ENCODE measurements around the gene FUT8. TPM values are rescaled to one million over a fixed set of nuclear protein-coding genes. Genes with fewer than 3 reads are reported as not detected.

The FUT8 gene
- total RNA-seq, 1 donor from 2014 or later = 181 TPM

- Mint-ChIP-seq H3K27ac (no peak overlapping the region), H3K27me3 (ENCODE audit: insufficient read depth) (no peaks in the 10 kb centered on the region), H3K4me1 (ENCODE audit: low read depth) (no peaks in the 10 kb centered on the region), H3K9me3 (no peaks in the 10 kb centered on the region), H3K4me3 (no peak overlapping the region), H3K36me3 (ENCODE audit: low read depth) (no peaks in the 10 kb centered on the region)
- intact Hi-C loops (cut with micrococcal nuclease) = no loop called here
- no peak for DNase-seq (ENCODE audit: low spot score)
These were observed 182.3 kb downstream of the FUT8 start for GRCh38 chr14:65594882-65595237.

DNA sequence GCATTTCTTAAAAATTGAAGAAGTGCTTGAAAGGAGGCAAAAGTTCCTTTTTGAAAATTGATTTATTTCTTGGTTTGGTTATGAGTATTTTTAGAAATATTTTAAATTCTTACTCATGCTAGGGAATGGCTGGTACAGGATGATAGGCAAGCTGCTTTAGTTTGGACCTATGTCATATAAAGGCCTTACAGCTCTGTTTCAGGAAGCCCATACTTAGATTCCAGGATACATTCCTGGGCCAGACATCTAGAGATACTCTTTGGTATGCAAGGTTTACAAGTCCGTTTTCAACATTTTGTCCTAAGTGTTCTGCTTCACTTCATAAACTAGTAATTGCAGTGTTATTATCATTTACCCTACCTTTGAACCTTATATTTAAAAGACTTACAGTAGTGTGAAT lies 186.8 kb downstream of the FUT8 start:
- Mint-ChIP-seq H3K36me3 (ENCODE audit: low read depth) (peaks cover 2% of the 10 kb centered on the region), H3K9me3 (no peaks in the 10 kb centered on the region), H3K27me3 (ENCODE audit: insufficient read depth) (no peaks in the 10 kb centered on the region), H3K4me3 (no peak overlapping the region), H3K27ac (no peak overlapping the region), H3K4me1 (ENCODE audit: low read depth) (no peaks in the 10 kb centered on the region)
- intact Hi-C loops (cut with micrococcal nuclease) = no loop called here
- no peak for DNase-seq (ENCODE audit: low spot score)

DNA sequence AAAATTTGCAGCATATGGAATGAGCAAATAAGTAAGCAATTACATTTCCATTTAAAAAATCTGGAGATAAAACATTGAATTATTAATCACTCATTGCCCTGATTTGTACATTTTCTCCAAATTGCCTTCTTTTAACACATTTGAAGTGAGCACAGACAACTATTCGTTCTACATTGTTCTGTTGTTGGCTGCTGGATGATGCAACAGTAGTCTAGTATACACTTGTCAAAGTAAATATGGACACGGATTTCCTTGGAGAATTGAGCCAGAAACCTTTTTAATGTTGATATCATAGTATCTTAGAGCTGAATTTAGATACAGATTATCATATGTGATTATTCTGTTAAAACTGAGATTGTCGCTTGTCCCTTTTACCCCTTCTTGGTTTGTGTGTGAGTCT lies 188.2 kb downstream of the FUT8 start:
- Mint-ChIP-seq H3K9me3 (no peaks in the 10 kb centered on the region), H3K4me3 (no peak overlapping the region), H3K36me3 (ENCODE audit: low read depth) (peaks cover 2% of the 10 kb centered on the region), H3K27me3 (ENCODE audit: insufficient read depth) (no peaks in the 10 kb centered on the region), H3K27ac (no peak overlapping the region), H3K4me1 (ENCODE audit: low read depth) (no peaks in the 10 kb centered on the region)
- DNase-seq (ENCODE audit: low spot score) = no peak
- intact Hi-C loops (cut with micrococcal nuclease) = no loop called here

- no peaks in the 10 kb centered on the region for H3K9me3 Mint-ChIP-seq
- H3K4me1 Mint-ChIP-seq (ENCODE audit: low read depth) = no peaks in the 10 kb centered on the region
- no peak overlapping the region for H3K4me3 Mint-ChIP-seq
- DNase-seq (ENCODE audit: low spot score) = no peak
- intact Hi-C loops (cut with micrococcal nuclease) = loop anchor here (2.0 kb wide), 1 partner anchor 190 kb away; no protein-coding TSS in a partner anchor
- H3K27me3 Mint-ChIP-seq (ENCODE audit: insufficient read depth) = no peaks in the 10 kb centered on the region
- H3K36me3 Mint-ChIP-seq (ENCODE audit: low read depth) = peaks cover 2% of the 10 kb centered on the region
- H3K27ac Mint-ChIP-seq = no peak overlapping the region
These were observed 192.0 kb downstream of the FUT8 start for GRCh38 chr14:65604535-65604934.

DNA sequence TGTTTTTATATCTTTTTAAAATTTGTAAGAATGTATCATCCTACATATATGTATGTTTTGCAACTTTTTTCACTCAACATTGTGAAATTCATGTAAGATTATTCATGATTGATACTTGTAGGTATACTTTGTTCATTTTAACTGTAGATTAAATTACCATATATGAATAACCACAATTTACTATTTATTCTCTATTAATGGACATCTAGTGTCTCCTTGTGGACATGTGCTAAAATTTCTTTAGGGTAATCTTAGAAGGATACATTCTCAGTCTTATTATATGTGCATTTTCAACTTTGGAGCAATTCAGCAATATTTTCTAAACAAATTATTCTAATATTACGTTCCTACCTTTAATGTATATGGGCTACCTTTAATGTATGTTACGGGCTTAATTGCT lies 192.4 kb downstream of the FUT8 start:
- H3K27me3 Mint-ChIP-seq (ENCODE audit: insufficient read depth) = no peaks in the 10 kb centered on the region
- intact Hi-C loops (cut with micrococcal nuclease) = loop anchor here (2.0 kb wide), 1 partner anchor 190 kb away; no protein-coding TSS in a partner anchor
- no peak overlapping the region for H3K4me3 Mint-ChIP-seq
- H3K36me3 Mint-ChIP-seq (ENCODE audit: low read depth) = peaks cover 3% of the 10 kb centered on the region
- H3K9me3 Mint-ChIP-seq = no peaks in the 10 kb centered on the region
- H3K4me1 Mint-ChIP-seq (ENCODE audit: low read depth) = no peaks in the 10 kb centered on the region
- no peak for DNase-seq (ENCODE audit: low spot score)
- no peak overlapping the region for H3K27ac Mint-ChIP-seq

- Mint-ChIP-seq H3K9me3 (no peaks in the 10 kb centered on the region), H3K36me3 (ENCODE audit: low read depth) (peaks cover 4% of the 10 kb centered on the region), H3K4me3 (no peak overlapping the region), H3K4me1 (ENCODE audit: low read depth) (no peaks in the 10 kb centered on the region), H3K27me3 (ENCODE audit: insufficient read depth) (no peaks in the 10 kb centered on the region), H3K27ac (no peak overlapping the region)
- DNase-seq (ENCODE audit: low spot score) = no peak
- intact Hi-C loops (cut with micrococcal nuclease) = no loop called here
These were observed 193.9 kb downstream of the FUT8 start for GRCh38 chr14:65606460-65606859.

DNA sequence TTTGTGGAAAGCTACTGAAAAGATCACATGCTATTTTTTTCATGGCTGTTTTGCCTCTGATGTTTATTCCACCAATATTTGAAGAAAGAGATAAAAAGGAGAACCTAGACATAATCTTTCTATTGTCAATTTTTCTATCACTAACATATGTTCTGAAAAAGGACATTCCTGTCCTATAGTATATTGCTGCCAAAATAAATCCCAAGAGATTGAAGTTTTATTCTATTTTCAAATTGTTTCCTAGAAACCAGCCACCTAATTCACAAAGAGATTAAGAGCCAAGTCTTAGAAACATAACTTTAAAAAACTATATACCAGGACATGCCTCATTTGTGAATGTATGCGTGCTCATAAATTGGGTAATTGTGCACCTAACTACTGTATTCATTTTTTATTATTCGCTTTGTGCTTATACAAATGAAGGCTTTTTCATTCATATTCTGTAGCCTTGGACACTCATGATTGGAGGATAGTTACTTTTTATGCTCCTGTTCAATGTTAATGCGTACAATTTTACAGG lies 200.7 kb downstream of the FUT8 start:
- no peaks in the 10 kb centered on the region for H3K9me3 Mint-ChIP-seq
- peaks cover 27% of the 10 kb centered on the region for H3K36me3 Mint-ChIP-seq (ENCODE audit: low read depth)
- H3K27me3 Mint-ChIP-seq (ENCODE audit: insufficient read depth) = no peaks in the 10 kb centered on the region
- intact Hi-C loops (cut with micrococcal nuclease) = no loop called here
- no peak overlapping the region for H3K27ac Mint-ChIP-seq
- H3K4me1 Mint-ChIP-seq (ENCODE audit: low read depth) = peaks cover 12% of the 10 kb centered on the region
- no peak for DNase-seq (ENCODE audit: low spot score)
- H3K4me3 Mint-ChIP-seq = no peak overlapping the region

GRCh38 chr14:65618996-65619395 lies 206.5 kb downstream of the FUT8 start:
- Mint-ChIP-seq H3K4me3 (no peak overlapping the region), H3K36me3 (ENCODE audit: low read depth) (peaks cover 21% of the 10 kb centered on the region), H3K27ac (no peak overlapping the region), H3K9me3 (no peaks in the 10 kb centered on the region), H3K27me3 (ENCODE audit: insufficient read depth) (no peaks in the 10 kb centered on the region), H3K4me1 (ENCODE audit: low read depth) (peaks cover 17% of the 10 kb centered on the region)
- intact Hi-C loops (cut with micrococcal nuclease) = no loop called here
- no peak for DNase-seq (ENCODE audit: low spot score)

DNA sequence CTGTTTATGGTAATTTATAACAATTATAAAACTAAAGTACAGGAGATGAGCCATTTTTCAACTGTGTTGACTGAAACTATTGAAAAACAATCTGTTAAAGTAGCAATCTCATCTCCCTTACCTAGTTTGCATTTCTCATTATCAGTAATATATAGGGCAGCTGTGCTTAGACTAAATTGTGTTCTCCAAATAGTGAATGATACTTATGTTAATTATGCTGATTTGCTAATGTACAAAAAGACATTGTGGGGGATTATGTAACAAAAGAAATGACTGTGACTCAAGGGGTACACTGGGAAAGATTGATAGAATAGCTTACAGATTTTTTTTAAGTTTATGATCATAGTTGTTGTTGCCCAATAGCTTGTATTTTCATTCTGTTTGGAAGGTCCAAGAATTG lies 207.7 kb downstream of the FUT8 start:
- intact Hi-C loops (cut with micrococcal nuclease) = no loop called here
- H3K27ac Mint-ChIP-seq = no peak overlapping the region
- peaks cover 18% of the 10 kb centered on the region for H3K36me3 Mint-ChIP-seq (ENCODE audit: low read depth)
- H3K9me3 Mint-ChIP-seq = no peaks in the 10 kb centered on the region
- H3K4me3 Mint-ChIP-seq = no peak overlapping the region
- H3K4me1 Mint-ChIP-seq (ENCODE audit: low read depth) = peaks cover 11% of the 10 kb centered on the region
- DNase-seq (ENCODE audit: low spot score) = no peak
- H3K27me3 Mint-ChIP-seq (ENCODE audit: insufficient read depth) = no peaks in the 10 kb centered on the region

- DNase-seq (ENCODE audit: low spot score) = no peak
- Mint-ChIP-seq H3K27ac (no peak overlapping the region), H3K36me3 (ENCODE audit: low read depth) (peaks cover 12% of the 10 kb centered on the region), H3K27me3 (ENCODE audit: insufficient read depth) (no peaks in the 10 kb centered on the region), H3K4me1 (ENCODE audit: low read depth) (peaks cover 16% of the 10 kb centered on the region), H3K9me3 (no peaks in the 10 kb centered on the region), H3K4me3 (no peak overlapping the region)
- intact Hi-C loops (cut with micrococcal nuclease) = no loop called here
These were observed 210.2 kb downstream of the FUT8 start for GRCh38 chr14:65622703-65623102.

DNA sequence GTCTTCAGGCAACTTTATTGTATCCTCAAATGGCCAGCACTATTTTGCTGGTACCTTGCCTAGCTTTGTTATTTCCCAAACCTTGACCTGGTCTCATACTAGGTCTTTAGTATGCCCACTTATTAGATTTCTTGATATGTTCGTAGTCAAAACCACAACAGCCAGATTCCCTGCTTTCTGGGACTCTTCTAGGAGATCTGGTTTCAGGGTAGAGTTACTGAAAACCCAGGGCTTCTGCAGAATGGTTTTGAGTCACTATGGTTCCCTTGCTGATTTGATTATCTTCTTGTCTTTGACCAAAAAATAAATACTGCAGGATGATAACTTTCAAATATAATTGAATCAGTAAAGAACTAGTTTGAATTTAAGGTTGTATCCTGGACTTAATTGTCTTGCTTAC lies 211.2 kb downstream of the FUT8 start:
- no peak overlapping the region for H3K4me3 Mint-ChIP-seq
- H3K27ac Mint-ChIP-seq = no peak overlapping the region
- H3K27me3 Mint-ChIP-seq (ENCODE audit: insufficient read depth) = no peaks in the 10 kb centered on the region
- DNase-seq (ENCODE audit: low spot score) = no peak
- peaks cover 14% of the 10 kb centered on the region for H3K4me1 Mint-ChIP-seq (ENCODE audit: low read depth)
- intact Hi-C loops (cut with micrococcal nuclease) = no loop called here
- no peaks in the 10 kb centered on the region for H3K9me3 Mint-ChIP-seq
- H3K36me3 Mint-ChIP-seq (ENCODE audit: low read depth) = peaks cover 9% of the 10 kb centered on the region

DNA sequence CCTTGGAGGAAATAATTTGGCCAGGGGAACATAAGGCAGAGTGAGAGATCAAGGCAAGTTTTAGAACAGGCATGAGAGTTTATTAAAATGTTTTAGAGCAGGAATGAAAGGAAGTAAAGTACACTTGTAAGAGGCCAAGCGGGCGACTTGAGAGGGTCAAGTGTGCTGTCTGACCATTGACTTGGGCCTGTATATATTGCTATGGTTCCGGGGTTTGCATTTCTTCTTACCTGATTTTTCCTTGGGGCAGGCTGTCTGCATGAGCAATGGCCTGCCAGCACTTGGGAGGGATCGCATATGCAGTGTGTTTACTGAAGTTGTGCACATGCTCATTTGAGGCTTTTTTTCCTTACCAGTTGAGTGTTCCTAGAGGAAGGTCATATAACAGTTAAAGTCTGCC lies 214.8 kb downstream of the FUT8 start:
- DNase-seq (ENCODE audit: low spot score) = no peak
- H3K27ac Mint-ChIP-seq = no peak overlapping the region
- peaks cover 11% of the 10 kb centered on the region for H3K36me3 Mint-ChIP-seq (ENCODE audit: low read depth)
- peaks cover 5% of the 10 kb centered on the region for H3K4me1 Mint-ChIP-seq (ENCODE audit: low read depth)
- H3K9me3 Mint-ChIP-seq = no peaks in the 10 kb centered on the region
- H3K4me3 Mint-ChIP-seq = no peak overlapping the region
- H3K27me3 Mint-ChIP-seq (ENCODE audit: insufficient read depth) = no peaks in the 10 kb centered on the region
- intact Hi-C loops (cut with micrococcal nuclease) = no loop called here

DNA sequence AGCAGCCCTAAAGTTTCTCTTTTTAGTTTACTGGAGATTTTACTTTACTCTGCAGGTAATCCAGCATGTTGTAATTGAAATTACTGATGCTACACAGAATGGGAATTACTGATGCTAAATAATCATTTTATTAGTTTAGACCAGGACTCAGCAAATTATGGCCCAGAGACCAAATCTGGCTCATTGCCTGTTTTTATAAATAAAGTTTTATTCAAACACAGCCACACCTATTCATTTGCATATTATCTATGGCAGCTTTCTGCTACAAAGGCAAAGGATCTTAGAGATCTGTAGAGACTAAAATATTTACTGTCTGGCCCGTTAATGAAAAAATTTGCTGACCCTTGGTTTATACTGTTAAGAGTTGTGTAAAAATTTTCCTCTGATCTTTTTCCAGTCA lies 216.1 kb downstream of the FUT8 start:
- DNase-seq (ENCODE audit: low spot score) = no peak
- Mint-ChIP-seq H3K27me3 (ENCODE audit: insufficient read depth) (no peaks in the 10 kb centered on the region), H3K4me1 (ENCODE audit: low read depth) (peaks cover 5% of the 10 kb centered on the region), H3K36me3 (ENCODE audit: low read depth) (peaks cover 18% of the 10 kb centered on the region), H3K4me3 (no peak overlapping the region), H3K27ac (no peak overlapping the region), H3K9me3 (no peaks in the 10 kb centered on the region)
- intact Hi-C loops (cut with micrococcal nuclease) = no loop called here

GRCh38 chr14:65631040-65631439 lies 218.5 kb downstream of the FUT8 start:
- no peak overlapping the region for H3K4me3 Mint-ChIP-seq
- peaks cover 6% of the 10 kb centered on the region for H3K9me3 Mint-ChIP-seq
- peaks cover 13% of the 10 kb centered on the region for H3K4me1 Mint-ChIP-seq (ENCODE audit: low read depth)
- DNase-seq (ENCODE audit: low spot score) = no peak
- H3K27ac Mint-ChIP-seq = no peak overlapping the region
- no peaks in the 10 kb centered on the region for H3K27me3 Mint-ChIP-seq (ENCODE audit: insufficient read depth)
- peaks cover 29% of the 10 kb centered on the region for H3K36me3 Mint-ChIP-seq (ENCODE audit: low read depth)
- intact Hi-C loops (cut with micrococcal nuclease) = loop anchor here (10.0 kb wide), 1 partner anchor 466 kb away; no protein-coding TSS in a partner anchor
